ENCODE measurements around the gene C19orf81. TPM values are rescaled to one million over a fixed set of nuclear protein-coding genes. Genes with fewer than 3 reads are reported as not detected.
"Not testable (repeated sequence)": the region's sequence is repeated elsewhere in the genome, so short reads cannot be mapped to it uniquely, and the experiment has no call there.

Gene C19orf81
- polyA plus RNA-seq, 3 donors: not detected

DNA sequence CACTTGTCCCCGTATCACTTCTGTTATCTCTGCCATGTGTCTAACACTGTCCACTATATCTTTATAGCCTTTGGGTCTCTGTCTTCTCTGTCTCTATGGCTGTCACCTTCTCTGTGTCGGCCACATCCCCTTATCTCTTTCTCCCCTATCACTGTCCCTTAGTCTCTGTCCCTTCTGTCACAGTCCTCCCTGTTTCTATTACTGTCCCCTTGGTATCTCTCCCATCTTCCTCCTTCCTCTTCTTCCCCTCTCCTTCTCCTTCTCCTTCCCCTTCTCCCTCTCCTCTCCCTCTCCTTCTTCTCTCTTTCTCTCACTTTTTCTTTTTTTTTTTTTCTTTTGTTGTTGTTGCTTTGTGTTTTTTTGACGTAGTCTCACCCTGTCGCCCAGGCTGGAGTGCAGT, 46.3 kb upstream of the C19orf81 start:
- H3K27me3 Mint-ChIP-seq (ENCODE audit: low read depth in 3 of 3): peaks cover 30 to 46% (median 41%) of the 10 kb centered on the region in 3 donors
- 100% methylated on average over 4 of the region's 4 CpGs for WGBS (ENCODE audit: insufficient coverage)
- TF ChIP-seq, protein P1, sequence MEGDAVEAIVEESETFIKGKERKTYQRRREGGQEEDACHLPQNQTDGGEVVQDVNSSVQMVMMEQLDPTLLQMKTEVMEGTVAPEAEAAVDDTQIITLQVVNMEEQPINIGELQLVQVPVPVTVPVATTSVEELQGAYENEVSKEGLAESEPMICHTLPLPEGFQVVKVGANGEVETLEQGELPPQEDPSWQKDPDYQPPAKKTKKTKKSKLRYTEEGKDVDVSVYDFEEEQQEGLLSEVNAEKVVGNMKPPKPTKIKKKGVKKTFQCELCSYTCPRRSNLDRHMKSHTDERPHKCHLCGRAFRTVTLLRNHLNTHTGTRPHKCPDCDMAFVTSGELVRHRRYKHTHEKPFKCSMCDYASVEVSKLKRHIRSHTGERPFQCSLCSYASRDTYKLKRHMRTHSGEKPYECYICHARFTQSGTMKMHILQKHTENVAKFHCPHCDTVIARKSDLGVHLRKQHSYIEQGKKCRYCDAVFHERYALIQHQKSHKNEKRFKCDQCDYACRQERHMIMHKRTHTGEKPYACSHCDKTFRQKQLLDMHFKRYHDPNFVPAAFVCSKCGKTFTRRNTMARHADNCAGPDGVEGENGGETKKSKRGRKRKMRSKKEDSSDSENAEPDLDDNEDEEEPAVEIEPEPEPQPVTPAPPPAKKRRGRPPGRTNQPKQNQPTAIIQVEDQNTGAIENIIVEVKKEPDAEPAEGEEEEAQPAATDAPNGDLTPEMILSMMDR (IDR thresholded peaks at IDR 0.05): no peak

DNA sequence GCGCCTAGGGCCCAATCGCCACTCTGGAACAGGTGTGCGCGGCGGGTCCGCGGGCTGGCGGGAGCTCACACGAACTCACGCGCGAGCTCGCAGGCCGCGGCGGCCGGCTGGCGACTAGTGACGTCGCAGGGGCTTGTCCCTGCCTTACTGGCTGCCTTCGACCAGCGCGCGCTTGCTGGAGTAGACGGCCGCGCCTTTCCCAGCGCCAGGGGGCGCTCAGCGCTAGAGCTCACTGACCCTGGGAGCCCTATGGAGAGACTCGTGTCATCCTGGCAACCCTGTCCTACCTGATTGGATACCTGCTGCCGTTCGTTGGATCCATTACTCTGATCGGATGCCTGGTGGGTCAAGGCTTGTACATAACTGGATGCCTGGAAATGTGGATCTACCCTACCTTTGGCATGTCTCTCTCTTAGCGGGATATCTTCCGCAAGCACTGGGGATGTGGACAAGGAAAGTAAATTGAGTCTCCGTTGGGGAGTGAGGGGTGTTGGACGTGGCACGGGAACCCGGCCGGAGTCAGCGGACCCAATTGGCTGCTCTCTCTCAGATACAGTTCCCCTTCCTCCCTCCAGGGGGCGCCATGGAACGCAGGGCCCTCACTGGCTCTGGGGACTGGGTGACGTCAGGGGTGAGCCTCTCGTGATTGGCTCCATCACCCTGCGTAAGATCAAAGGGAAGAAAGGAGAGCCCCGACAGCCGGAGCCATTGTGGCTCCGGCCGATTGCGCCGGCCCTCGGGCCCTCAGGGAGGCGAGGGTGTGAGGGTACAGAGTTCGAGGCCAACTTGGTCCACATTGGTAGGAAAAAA, 44.8 kb upstream of the C19orf81 start:
- H3K9me3 ChIP-seq (replicated peaks in 1 of 2; ENCODE audit: control insufficient read depth in 1 of 2, insufficient read depth in 1 of 2, low read length in 2 of 2): peaks cover 19 to 29% of the 10 kb centered on the region in 2 donors
- H3K9me3 Mint-ChIP-seq: peaks cover 17 to 47% (median 36%) of the 10 kb centered on the region in 7 donors
- H3K27ac ChIP-seq (ENCODE audit: low read depth in 1 of 2, low read length in 2 of 2); H3K4me3 ChIP-seq (replicated peaks in 1 of 3; ENCODE audit: low read depth in 2 of 3, low read length in 3 of 3); H4K20me1 ChIP-seq (ENCODE audit: insufficient read depth, low read length); H3K79me2 ChIP-seq (ENCODE audit: insufficient read depth, low read length); H3K4me1 Mint-ChIP-seq; H3K4me1 ChIP-seq (ENCODE audit: control insufficient read depth in 1 of 2, insufficient read depth in 2 of 2, low read length in 2 of 2); H3K9ac ChIP-seq (ENCODE audit: insufficient read depth, low read length, poor library complexity, severe bottlenecking); H2AFZ ChIP-seq (ENCODE audit: insufficient read depth, low read depth, low read length, poor library complexity, severe bottlenecking); H3K4me3 Mint-ChIP-seq; H3K36me3 ChIP-seq (replicated peaks in 1 of 2; ENCODE audit: control insufficient read depth in 1 of 2, insufficient read depth in 2 of 2, low read length in 2 of 2); intact Hi-C loops (cut with micrococcal nuclease); DNase-seq; H3K36me3 Mint-ChIP-seq; H3K4me2 ChIP-seq (replicated peaks; ENCODE audit: extremely low read depth, low read length, poor library complexity, severe bottlenecking); H3K27ac Mint-ChIP-seq: not testable (repeated sequence)
- peaks cover 2 to 34% of the 10 kb centered on the region in 2 donors for H3K27me3 ChIP-seq (ENCODE audit: control insufficient read depth in 2 of 2, insufficient read depth in 2 of 2, low read length in 2 of 2)
- no CpG with 5 or more reads among the region's 56 CpGs for WGBS (ENCODE audit: insufficient coverage)
- peaks cover 36 to 54% (median 46%) of the 10 kb centered on the region in 3 donors for H3K27me3 Mint-ChIP-seq (ENCODE audit: low read depth in 3 of 3)
- TF ChIP-seq, protein P1 (IDR thresholded peaks at IDR 0.05): peak; percentile 8

More for the DNA sequence above, 46.3 kb upstream of the C19orf81 start:
- no peak overlapping the region for H3K27ac Mint-ChIP-seq
- no peak overlapping the region for H3K4me3 ChIP-seq (replicated peaks in 1 of 3; ENCODE audit: low read depth in 2 of 3, low read length in 3 of 3)
- H3K27me3 ChIP-seq (ENCODE audit: control insufficient read depth in 2 of 2, insufficient read depth in 2 of 2, low read length in 2 of 2): peaks cover 2 to 26% of the 10 kb centered on the region in 2 donors
- H4K20me1 ChIP-seq (ENCODE audit: insufficient read depth, low read length): no peaks in the 10 kb centered on the region
- no peak overlapping the region for H3K27ac ChIP-seq (ENCODE audit: low read depth in 1 of 2, low read length in 2 of 2)
- no peak for DNase-seq
- H3K79me2 ChIP-seq (ENCODE audit: insufficient read depth, low read length): no peaks in the 10 kb centered on the region
- H2AFZ ChIP-seq (ENCODE audit: insufficient read depth, low read depth, low read length, poor library complexity, severe bottlenecking): no peak overlapping the region
- H3K9me3 ChIP-seq (replicated peaks in 1 of 2; ENCODE audit: control insufficient read depth in 1 of 2, insufficient read depth in 1 of 2, low read length in 2 of 2): peaks cover 12 to 23% of the 10 kb centered on the region in 2 donors
- peaks cover 2 to 4% of the 10 kb centered on the region in 2 donors for H3K4me1 ChIP-seq (ENCODE audit: control insufficient read depth in 1 of 2, insufficient read depth in 2 of 2, low read length in 2 of 2)
- no peak overlapping the region for H3K9ac ChIP-seq (ENCODE audit: insufficient read depth, low read length, poor library complexity, severe bottlenecking)
- H3K4me3 Mint-ChIP-seq: no peak overlapping the region
- no peak overlapping the region for H3K4me2 ChIP-seq (replicated peaks; ENCODE audit: extremely low read depth, low read length, poor library complexity, severe bottlenecking)
- no peaks in the 10 kb centered on the region for H3K36me3 ChIP-seq (replicated peaks in 1 of 2; ENCODE audit: control insufficient read depth in 1 of 2, insufficient read depth in 2 of 2, low read length in 2 of 2)
- H3K4me1 Mint-ChIP-seq: no peaks in the 10 kb centered on the region
- intact Hi-C loops (cut with micrococcal nuclease): no loop called here
- H3K36me3 Mint-ChIP-seq: peaks cover 0 to 7% of the 10 kb centered on the region in 2 donors
- H3K9me3 Mint-ChIP-seq: peaks cover 11 to 39% (median 24%) of the 10 kb centered on the region in 7 donors

DNA sequence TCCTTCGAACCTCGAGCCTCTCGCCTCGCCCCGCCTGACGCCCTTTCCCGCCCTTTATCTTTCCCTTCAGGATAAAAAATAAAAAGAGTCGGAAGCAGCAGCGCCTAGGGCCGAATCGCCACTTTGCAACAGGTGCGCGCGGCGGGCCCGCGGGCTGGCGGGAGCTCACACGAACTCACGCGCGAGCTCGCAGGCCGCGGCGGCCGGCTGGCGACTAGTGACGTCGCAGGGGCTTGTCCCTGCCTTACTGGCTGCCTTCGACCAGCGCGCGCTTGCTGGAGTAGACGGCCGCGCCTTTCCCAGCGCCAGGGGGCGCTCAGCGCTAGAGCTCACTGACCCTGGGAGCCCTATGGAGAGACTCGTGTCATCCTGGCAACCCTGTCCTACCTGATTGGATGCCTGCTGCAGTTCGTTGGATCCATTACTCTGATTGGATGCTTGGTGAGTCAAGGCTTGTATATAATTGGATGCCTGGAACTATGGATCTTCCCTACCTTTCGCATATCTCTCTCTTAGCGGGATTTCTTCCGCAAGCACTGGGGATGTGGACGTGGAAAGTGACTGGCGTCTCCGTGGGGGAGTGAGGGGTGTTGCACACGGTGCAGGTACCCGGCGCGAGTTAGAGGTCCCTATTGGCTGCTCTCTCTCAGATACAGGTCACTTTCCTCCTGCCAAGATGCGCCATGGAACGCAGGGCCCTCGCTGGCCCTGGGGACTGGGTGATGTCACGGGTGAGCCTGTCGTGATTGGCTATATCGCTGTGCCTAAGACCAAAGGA, 43.0 kb upstream of the C19orf81 start:
- H3K4me3 Mint-ChIP-seq; H3K4me2 ChIP-seq (replicated peaks; ENCODE audit: extremely low read depth, low read length, poor library complexity, severe bottlenecking); H4K20me1 ChIP-seq (ENCODE audit: insufficient read depth, low read length); H3K27ac ChIP-seq (ENCODE audit: low read depth in 1 of 2, low read length in 2 of 2); H3K36me3 ChIP-seq (replicated peaks in 1 of 2; ENCODE audit: control insufficient read depth in 1 of 2, insufficient read depth in 2 of 2, low read length in 2 of 2); H3K27ac Mint-ChIP-seq; H3K36me3 Mint-ChIP-seq; H3K9ac ChIP-seq (ENCODE audit: insufficient read depth, low read length, poor library complexity, severe bottlenecking); H3K4me1 Mint-ChIP-seq; H3K79me2 ChIP-seq (ENCODE audit: insufficient read depth, low read length); intact Hi-C loops (cut with micrococcal nuclease); H3K4me1 ChIP-seq (ENCODE audit: control insufficient read depth in 1 of 2, insufficient read depth in 2 of 2, low read length in 2 of 2); H2AFZ ChIP-seq (ENCODE audit: insufficient read depth, low read depth, low read length, poor library complexity, severe bottlenecking); H3K4me3 ChIP-seq (replicated peaks in 1 of 3; ENCODE audit: low read depth in 2 of 3, low read length in 3 of 3); DNase-seq: not testable (repeated sequence)
- peaks cover 0 to 32% of the 10 kb centered on the region in 2 donors for H3K27me3 ChIP-seq (ENCODE audit: control insufficient read depth in 2 of 2, insufficient read depth in 2 of 2, low read length in 2 of 2)
- WGBS (ENCODE audit: insufficient coverage): 53% methylated on average over 17 of the region's 58 CpGs
- H3K9me3 ChIP-seq (replicated peaks in 1 of 2; ENCODE audit: control insufficient read depth in 1 of 2, insufficient read depth in 1 of 2, low read length in 2 of 2): peaks cover 19 to 29% of the 10 kb centered on the region in 2 donors
- Mint-ChIP-seq H3K9me3 (peaks cover 17 to 47% (median 36%) of the 10 kb centered on the region in 7 donors), H3K27me3 (ENCODE audit: low read depth in 3 of 3) (peaks cover 35 to 52% (median 47%) of the 10 kb centered on the region in 3 donors)

Measured in CD14-positive monocyte (primary cell).